ENCODE results near the gene SOCS1. TPM values are rescaled to one million over a fixed set of nuclear protein-coding genes. Genes with fewer than 3 reads are reported as not detected.
"Not testable (repeated sequence)": the region's sequence is repeated elsewhere in the genome, so short reads cannot be mapped to it uniquely, and the experiment has no call there.

SOCS1 gene
- total RNA-seq, 1 donor from 2014 or later: 11.1 TPM

DNA sequence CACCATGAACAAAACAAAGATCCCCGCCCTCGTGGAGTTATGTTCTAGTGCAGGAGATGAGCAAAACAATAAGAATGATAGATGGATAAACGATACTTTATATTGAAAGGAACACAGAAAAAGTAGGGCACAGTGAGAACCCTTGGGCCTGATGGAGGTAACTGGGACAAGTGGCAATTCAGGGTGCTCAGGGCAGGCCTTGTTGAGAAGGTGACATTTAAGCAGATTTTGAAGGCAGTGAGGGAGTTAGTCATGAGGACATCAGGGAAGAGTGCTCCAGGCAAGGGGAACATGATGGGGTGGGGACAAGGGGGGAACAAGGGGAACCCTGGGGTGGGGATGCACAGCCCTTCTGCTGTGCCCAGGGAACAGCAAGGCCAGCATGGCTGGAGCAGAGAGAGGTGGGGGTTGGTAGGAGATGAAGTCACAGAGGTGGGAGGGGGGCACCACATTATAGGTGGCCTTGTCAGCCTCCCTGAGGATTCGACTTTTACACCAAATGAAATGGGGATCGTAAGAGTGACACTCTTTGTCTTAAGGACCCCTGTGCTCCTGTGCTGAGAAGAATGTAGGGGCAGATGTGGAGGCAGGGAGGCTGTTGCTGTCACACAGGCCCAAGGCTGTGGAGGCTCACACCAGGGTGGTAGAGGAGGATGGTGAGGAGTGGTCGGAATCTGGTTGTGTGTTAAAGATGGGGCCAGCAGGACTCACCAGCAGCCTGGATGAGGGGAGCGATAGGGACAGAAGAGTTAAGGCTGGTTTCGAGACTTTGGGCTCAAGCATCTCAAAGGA, 34.3 kb upstream of the SOCS1 start:
- Mint-ChIP-seq H3K4me3 (ENCODE audit: unreplicated experiment) (no peak overlapping the region), H3K27me3 (ENCODE audit: unreplicated experiment) (peaks cover 3% of the 10 kb centered on the region), H3K9me3 (ENCODE audit: unreplicated experiment) (peaks cover 2% of the 10 kb centered on the region), H3K4me1 (ENCODE audit: low read depth, unreplicated experiment) (no peaks in the 10 kb centered on the region), H3K36me3 (ENCODE audit: unreplicated experiment) (peaks cover 5% of the 10 kb centered on the region), H3K27ac (ENCODE audit: unreplicated experiment) (no peak overlapping the region)
- TF ChIP-seq, protein P1, sequence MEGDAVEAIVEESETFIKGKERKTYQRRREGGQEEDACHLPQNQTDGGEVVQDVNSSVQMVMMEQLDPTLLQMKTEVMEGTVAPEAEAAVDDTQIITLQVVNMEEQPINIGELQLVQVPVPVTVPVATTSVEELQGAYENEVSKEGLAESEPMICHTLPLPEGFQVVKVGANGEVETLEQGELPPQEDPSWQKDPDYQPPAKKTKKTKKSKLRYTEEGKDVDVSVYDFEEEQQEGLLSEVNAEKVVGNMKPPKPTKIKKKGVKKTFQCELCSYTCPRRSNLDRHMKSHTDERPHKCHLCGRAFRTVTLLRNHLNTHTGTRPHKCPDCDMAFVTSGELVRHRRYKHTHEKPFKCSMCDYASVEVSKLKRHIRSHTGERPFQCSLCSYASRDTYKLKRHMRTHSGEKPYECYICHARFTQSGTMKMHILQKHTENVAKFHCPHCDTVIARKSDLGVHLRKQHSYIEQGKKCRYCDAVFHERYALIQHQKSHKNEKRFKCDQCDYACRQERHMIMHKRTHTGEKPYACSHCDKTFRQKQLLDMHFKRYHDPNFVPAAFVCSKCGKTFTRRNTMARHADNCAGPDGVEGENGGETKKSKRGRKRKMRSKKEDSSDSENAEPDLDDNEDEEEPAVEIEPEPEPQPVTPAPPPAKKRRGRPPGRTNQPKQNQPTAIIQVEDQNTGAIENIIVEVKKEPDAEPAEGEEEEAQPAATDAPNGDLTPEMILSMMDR (IDR thresholded peaks at IDR 0.05; ENCODE audit: partially characterized antibody, unreplicated experiment): no peak
- no peak for DNase-seq

GRCh38 chr16:11289696-11290095, 33.7 kb upstream of the SOCS1 start:
- H3K27ac Mint-ChIP-seq (ENCODE audit: unreplicated experiment); H3K27me3 Mint-ChIP-seq (ENCODE audit: unreplicated experiment); DNase-seq; H3K36me3 Mint-ChIP-seq (ENCODE audit: unreplicated experiment); H3K4me1 Mint-ChIP-seq (ENCODE audit: low read depth, unreplicated experiment); H3K4me3 Mint-ChIP-seq (ENCODE audit: unreplicated experiment); H3K9me3 Mint-ChIP-seq (ENCODE audit: unreplicated experiment): not testable (repeated sequence)

GRCh38 chr16:11289202-11289601, 33.2 kb upstream of the SOCS1 start:
- H3K4me1 Mint-ChIP-seq (ENCODE audit: low read depth, unreplicated experiment): no peaks in the 10 kb centered on the region
- H3K9me3 Mint-ChIP-seq (ENCODE audit: unreplicated experiment): peaks cover 2% of the 10 kb centered on the region
- peaks cover 5% of the 10 kb centered on the region for H3K36me3 Mint-ChIP-seq (ENCODE audit: unreplicated experiment)
- DNase-seq: no peak
- TF ChIP-seq, protein P1 (IDR thresholded peaks at IDR 0.05; ENCODE audit: partially characterized antibody, unreplicated experiment): no peak
- H3K27me3 Mint-ChIP-seq (ENCODE audit: unreplicated experiment): peaks cover 3% of the 10 kb centered on the region
- no peak overlapping the region for H3K27ac Mint-ChIP-seq (ENCODE audit: unreplicated experiment)
- H3K4me3 Mint-ChIP-seq (ENCODE audit: unreplicated experiment): no peak overlapping the region

GRCh38 chr16:11285842-11286241, 29.8 kb upstream of the SOCS1 start:
- H3K27ac Mint-ChIP-seq (ENCODE audit: unreplicated experiment): no peak overlapping the region
- TF ChIP-seq, protein P1 (IDR thresholded peaks at IDR 0.05; ENCODE audit: partially characterized antibody, unreplicated experiment): no peak
- peaks cover 5% of the 10 kb centered on the region for H3K36me3 Mint-ChIP-seq (ENCODE audit: unreplicated experiment)
- H3K4me3 Mint-ChIP-seq (ENCODE audit: unreplicated experiment): no peak overlapping the region
- peaks cover 2% of the 10 kb centered on the region for H3K27me3 Mint-ChIP-seq (ENCODE audit: unreplicated experiment)
- DNase-seq: no peak
- H3K9me3 Mint-ChIP-seq (ENCODE audit: unreplicated experiment): peaks cover 1% of the 10 kb centered on the region
- H3K4me1 Mint-ChIP-seq (ENCODE audit: low read depth, unreplicated experiment): peaks cover 2% of the 10 kb centered on the region

DNA sequence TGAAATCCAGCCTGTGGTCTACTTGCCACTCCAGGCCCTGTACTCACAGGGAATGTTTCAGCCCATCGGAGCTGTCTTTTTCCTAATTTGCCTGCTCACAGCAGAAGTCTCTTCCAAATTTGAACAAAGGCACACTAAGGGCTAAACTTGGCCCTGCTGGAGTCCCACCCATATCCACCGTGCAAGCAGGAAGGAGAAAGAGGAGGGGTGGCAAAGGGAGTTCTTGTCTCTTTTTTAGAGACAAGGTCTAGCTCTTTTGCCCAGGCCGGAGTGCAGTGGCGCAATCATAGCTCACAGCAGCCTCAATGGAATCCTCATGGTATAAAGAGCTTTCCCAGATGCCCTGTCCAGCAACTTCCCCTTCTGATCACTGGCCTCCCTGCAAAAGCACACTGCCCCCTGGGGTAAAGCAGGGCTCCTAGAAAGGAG, 27.8 kb upstream of the SOCS1 start:
- H3K4me3 Mint-ChIP-seq (ENCODE audit: unreplicated experiment): no peak overlapping the region
- peaks cover 2% of the 10 kb centered on the region for H3K27me3 Mint-ChIP-seq (ENCODE audit: unreplicated experiment)
- DNase-seq: no peak
- peaks cover 2% of the 10 kb centered on the region for H3K4me1 Mint-ChIP-seq (ENCODE audit: low read depth, unreplicated experiment)
- TF ChIP-seq, protein P1 (IDR thresholded peaks at IDR 0.05; ENCODE audit: partially characterized antibody, unreplicated experiment): no peak
- H3K36me3 Mint-ChIP-seq (ENCODE audit: unreplicated experiment): no peaks in the 10 kb centered on the region
- no peak overlapping the region for H3K27ac Mint-ChIP-seq (ENCODE audit: unreplicated experiment)
- peaks cover 1% of the 10 kb centered on the region for H3K9me3 Mint-ChIP-seq (ENCODE audit: unreplicated experiment)
